ENCODE measurements around the gene DLX2. TPM values are rescaled to one million over a fixed set of nuclear protein-coding genes. Genes with fewer than 3 reads are reported as not detected.

DLX2 gene
- total and polyA plus RNA-seq, 2 of the 13 experiments (the other 11 are each of a cell fraction or from before 2014, with no cell fraction given): 0.07 to 0.15 TPM

DNA sequence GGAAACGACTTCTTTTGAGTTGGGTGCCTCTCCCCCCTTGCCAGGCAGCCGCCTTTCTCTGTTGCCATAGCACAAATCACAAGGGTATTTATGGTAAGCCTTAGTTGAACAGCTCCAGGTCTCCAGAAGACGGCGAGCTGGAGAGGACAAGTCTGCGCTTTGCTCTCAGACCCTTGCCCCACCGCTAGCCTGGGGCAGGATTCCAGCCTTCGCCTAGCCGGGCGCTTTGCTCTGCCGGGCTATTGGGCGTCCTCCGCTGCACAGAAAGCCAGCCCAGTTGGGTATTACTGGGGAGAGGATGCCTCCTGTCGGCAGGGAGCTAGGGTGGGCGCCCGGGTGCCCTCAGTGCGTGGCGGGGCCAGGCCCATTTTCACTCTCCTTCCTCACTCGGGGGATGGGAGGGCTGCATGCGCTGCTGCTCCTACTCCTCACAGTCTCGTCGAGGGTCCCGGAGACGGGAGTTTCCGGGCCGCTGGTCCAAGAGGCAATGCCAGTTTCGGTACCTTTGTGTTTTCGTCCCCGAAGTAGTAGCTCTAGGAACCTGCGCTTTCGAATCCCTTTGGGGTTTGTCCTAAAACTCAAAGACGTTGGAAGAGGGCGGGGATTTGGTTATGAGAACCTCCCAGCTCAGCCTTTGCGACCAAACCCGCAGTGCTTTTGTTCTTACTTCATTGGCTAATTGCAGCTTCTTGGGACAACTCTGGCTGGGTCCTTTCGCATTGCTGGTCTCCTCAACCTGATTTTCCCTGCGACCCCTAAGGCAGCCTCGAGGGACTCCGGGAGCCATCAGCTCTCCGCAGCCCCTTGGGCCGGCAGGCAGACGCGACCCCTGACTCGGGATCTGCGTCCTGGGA is 3.6 kb upstream of the DLX2 start (continued):
- TF ChIP-seq THYN1 (CRISPR knock-in tag; IDR thresholded peaks at IDR 0.05; ENCODE audit: borderline replicate concordance, low read depth): no peak
- TF ChIP-seq ZNF317 (CRISPR knock-in tag; IDR thresholded peaks at IDR 0.05): no peak
- TF ChIP-seq REL (CRISPR knock-in tag; conservative IDR thresholded peaks at IDR 0.05): no peak
- peak; percentile 57; the same call in 1 of the 2 replicates for TF ChIP-seq PHF21A (CRISPR knock-in tag; IDR thresholded peaks at IDR 0.05)
- TF ChIP-seq NFYB (CRISPR knock-in tag; IDR thresholded peaks at IDR 0.05): no peak
- TF ChIP-seq MED1 (CRISPR knock-in tag; IDR thresholded peaks at IDR 0.05): 0 out of 2 replicates have a peak, but pooled peaks have one; percentile 30
- no peak for TF ChIP-seq ZBTB8A (CRISPR knock-in tag; IDR thresholded peaks at IDR 0.05; ENCODE audit: borderline replicate concordance, low read depth)
- no peak for TF ChIP-seq ZNF264 (CRISPR knock-in tag; IDR thresholded peaks at IDR 0.05)
- TF ChIP-seq ZNF451 (CRISPR knock-in tag; IDR thresholded peaks at IDR 0.05): 0 out of 2 replicates have a peak, but pooled peaks have one; percentile 53
- no peak for TF ChIP-seq ZNF362 (CRISPR knock-in tag; IDR thresholded peaks at IDR 0.05; ENCODE audit: borderline replicate concordance)
- TF ChIP-seq ZFP90 (CRISPR knock-in tag; IDR thresholded peaks at IDR 0.05; ENCODE audit: borderline replicate concordance): peak; percentile 67; the same call in 1 of the 2 replicates
- TF ChIP-seq MEIS1 (CRISPR knock-in tag; IDR thresholded peaks at IDR 0.05; ENCODE audit: borderline replicate concordance): peak; percentile 67; the same call in 1 of the 2 replicates
- TF ChIP-seq ZNF770 (CRISPR knock-in tag; IDR thresholded peaks at IDR 0.05): peak; percentile 21; the same call in 1 of the 2 replicates
- TF ChIP-seq CHD2 (IDR thresholded peaks at IDR 0.05; ENCODE audit: low read depth, low read length): no peak
- TF ChIP-seq, protein P1, sequence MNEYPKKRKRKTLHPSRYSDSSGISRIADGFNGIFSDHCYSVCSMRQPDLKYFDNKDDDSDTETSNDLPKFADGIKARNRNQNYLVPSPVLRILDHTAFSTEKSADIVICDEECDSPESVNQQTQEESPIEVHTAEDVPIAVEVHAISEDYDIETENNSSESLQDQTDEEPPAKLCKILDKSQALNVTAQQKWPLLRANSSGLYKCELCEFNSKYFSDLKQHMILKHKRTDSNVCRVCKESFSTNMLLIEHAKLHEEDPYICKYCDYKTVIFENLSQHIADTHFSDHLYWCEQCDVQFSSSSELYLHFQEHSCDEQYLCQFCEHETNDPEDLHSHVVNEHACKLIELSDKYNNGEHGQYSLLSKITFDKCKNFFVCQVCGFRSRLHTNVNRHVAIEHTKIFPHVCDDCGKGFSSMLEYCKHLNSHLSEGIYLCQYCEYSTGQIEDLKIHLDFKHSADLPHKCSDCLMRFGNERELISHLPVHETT (CRISPR knock-in tag; conservative IDR thresholded peaks at IDR 0.05): no peak
- no peak for TF ChIP-seq KLF6 (CRISPR knock-in tag; IDR thresholded peaks at IDR 0.05)
- TF ChIP-seq NRL (CRISPR knock-in tag; IDR thresholded peaks at IDR 0.05; ENCODE audit: borderline replicate concordance): no peak; the same call in 1 of the 2 replicates
- TF ChIP-seq ZMYM2 (CRISPR knock-in tag; IDR thresholded peaks at IDR 0.05): no peak
- TF ChIP-seq, protein P2, sequence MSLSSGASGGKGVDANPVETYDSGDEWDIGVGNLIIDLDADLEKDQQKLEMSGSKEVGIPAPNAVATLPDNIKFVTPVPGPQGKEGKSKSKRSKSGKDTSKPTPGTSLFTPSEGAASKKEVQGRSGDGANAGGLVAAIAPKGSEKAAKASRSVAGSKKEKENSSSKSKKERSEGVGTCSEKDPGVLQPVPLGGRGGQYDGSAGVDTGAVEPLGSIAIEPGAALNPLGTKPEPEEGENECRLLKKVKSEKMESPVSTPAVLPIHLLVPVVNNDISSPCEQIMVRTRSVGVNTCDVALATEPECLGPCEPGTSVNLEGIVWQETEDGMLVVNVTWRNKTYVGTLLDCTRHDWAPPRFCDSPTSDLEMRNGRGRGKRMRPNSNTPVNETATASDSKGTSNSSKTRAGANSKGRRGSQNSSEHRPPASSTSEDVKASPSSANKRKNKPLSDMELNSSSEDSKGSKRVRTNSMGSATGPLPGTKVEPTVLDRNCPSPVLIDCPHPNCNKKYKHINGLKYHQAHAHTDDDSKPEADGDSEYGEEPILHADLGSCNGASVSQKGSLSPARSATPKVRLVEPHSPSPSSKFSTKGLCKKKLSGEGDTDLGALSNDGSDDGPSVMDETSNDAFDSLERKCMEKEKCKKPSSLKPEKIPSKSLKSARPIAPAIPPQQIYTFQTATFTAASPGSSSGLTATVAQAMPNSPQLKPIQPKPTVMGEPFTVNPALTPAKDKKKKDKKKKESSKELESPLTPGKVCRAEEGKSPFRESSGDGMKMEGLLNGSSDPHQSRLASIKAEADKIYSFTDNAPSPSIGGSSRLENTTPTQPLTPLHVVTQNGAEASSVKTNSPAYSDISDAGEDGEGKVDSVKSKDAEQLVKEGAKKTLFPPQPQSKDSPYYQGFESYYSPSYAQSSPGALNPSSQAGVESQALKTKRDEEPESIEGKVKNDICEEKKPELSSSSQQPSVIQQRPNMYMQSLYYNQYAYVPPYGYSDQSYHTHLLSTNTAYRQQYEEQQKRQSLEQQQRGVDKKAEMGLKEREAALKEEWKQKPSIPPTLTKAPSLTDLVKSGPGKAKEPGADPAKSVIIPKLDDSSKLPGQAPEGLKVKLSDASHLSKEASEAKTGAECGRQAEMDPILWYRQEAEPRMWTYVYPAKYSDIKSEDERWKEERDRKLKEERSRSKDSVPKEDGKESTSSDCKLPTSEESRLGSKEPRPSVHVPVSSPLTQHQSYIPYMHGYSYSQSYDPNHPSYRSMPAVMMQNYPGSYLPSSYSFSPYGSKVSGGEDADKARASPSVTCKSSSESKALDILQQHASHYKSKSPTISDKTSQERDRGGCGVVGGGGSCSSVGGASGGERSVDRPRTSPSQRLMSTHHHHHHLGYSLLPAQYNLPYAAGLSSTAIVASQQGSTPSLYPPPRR (CRISPR knock-in tag; IDR thresholded peaks at IDR 0.05; ENCODE audit: borderline replicate concordance): no peak
